Karpas-422 (cell line): ENCODE measurements around the gene ZNF484. TPM values are rescaled to one million over a fixed set of nuclear protein-coding genes. Genes with fewer than 3 reads are reported as not detected.

Experiments
- small RNA-seq: library from RNA; depleted of rRNA; stranded (forward); fragments of <200 nt; gene quantifications from one replicate; pipeline ENCODE3, GENCODE V24; 2014
- total RNA-seq: library from RNA; depleted of rRNA; stranded (reverse); fragments of >200 nt; shearing (Covaris generic); gene quantifications from 2 replicates; pipeline ENCODE4 v1.2.3, GENCODE V29; 2014; ENCODE audit warnings: low replicate concordance; rRNA removed

The ZNF484 gene
- total RNA-seq, 1 experiment from 2014 or later: 17.3 TPM

Small RNA genes within 50 kb of the gene (small RNA-seq; reads per million reads assigned to genes)
- gene RNU6-714P: not detected

Other genes with a start within 250 kb of the ZNF484 start
- 10.5 and 18.3 TPM in 2 replicates for gene IPPK, start 207.9 kb downstream of the ZNF484 start, total RNA-seq
- 25.6 and 35.4 TPM in 2 replicates for gene BICD2, start 113.2 kb downstream of the ZNF484 start, total RNA-seq
- gene FGD3, start 69.5 kb upstream of the ZNF484 start, total RNA-seq: 9.0 and 24.5 TPM in 2 replicates
- 4.9 and 6.2 TPM in 2 replicates for gene SUSD3, start 180.7 kb upstream of the ZNF484 start, total RNA-seq
- gene CARD19, start 218.2 kb upstream of the ZNF484 start, total RNA-seq: 5.5 and 11.4 TPM in 2 replicates